A549 treated with DMSO at 1 μM for 4 hours (cell line): ENCODE measurements around the gene OR5M3. TPM values are rescaled to one million over a fixed set of nuclear protein-coding genes. Genes with fewer than 3 reads are reported as not detected.

ENCODE experiments used
- total RNA-seq: library from RNA; stranded (reverse); fragments of 200-300 nt; extraction: Qiagen RNA extraction; gene quantifications from 5 replicates; pipeline ENCODE4 v1.2.3, GENCODE V29; 2022; ENCODE audit warnings: low read depth

The OR5M3 gene
- not detected in 5 replicates for total RNA-seq

GRCh38 chr11:56473252-56473651 lies at the start of gene OR5M3:
Gene OR5M3 (minus strand): TSS chr11:56473352. CDS start chr11:56470497, 2,855 bp downstream.

GRCh38 chr11:56491270-56491669 lies 18.1 kb upstream of the OR5M3 start, which contains the start of gene OR5M8:
Gene OR5M8 (minus strand): TSS chr11:56491370. CDS start chr11:56491370, 0 bp downstream.

Other genes starting within 250 kb of the OR5M3 start
- not detected in 5 replicates for gene OR5T2, start 239.1 kb downstream of the OR5M3 start, total RNA-seq
- gene OR5T3, start 221.1 kb downstream of the OR5M3 start, total RNA-seq: not detected in 5 replicates
- not detected in 5 replicates for gene OR5T1, start 199.2 kb downstream of the OR5M3 start, total RNA-seq
- gene OR8H1, start 181.1 kb downstream of the OR5M3 start, total RNA-seq: not detected in 5 replicates
- not detected in 5 replicates for gene OR8K3, start 158.2 kb downstream of the OR5M3 start, total RNA-seq
- not detected in 5 replicates for gene OR8K1, start 127.3 kb downstream of the OR5M3 start, total RNA-seq
- not detected in 5 replicates for gene OR8J1, start 119.1 kb downstream of the OR5M3 start, total RNA-seq
- not detected in 5 replicates for gene OR8U1, start 97.7 kb downstream of the OR5M3 start, total RNA-seq
- gene OR5AL1, start 60.7 kb downstream of the OR5M3 start, total RNA-seq: not detected in 5 replicates
- gene OR5M8, start 18.0 kb upstream of the OR5M3 start, total RNA-seq: not detected in 5 replicates
- gene OR5M11, start 69.9 kb upstream of the OR5M3 start, total RNA-seq: not detected in 5 replicates
- not detected in 5 replicates for gene OR5M10, start 104.4 kb upstream of the OR5M3 start, total RNA-seq
- gene OR5M1, start 141.5 kb upstream of the OR5M3 start, total RNA-seq: not detected in 5 replicates
- gene OR5AP2, start 169.1 kb upstream of the OR5M3 start, total RNA-seq: not detected in 5 replicates
- not detected in 5 replicates for gene OR5AR1, start 190.3 kb upstream of the OR5M3 start, total RNA-seq
- not detected in 5 replicates for gene OR9G1, start 225.7 kb upstream of the OR5M3 start, total RNA-seq